Inflammatory macrophage treated with lipopolysaccharide for 4 hours (primary cell): ENCODE measurements around the gene RNF141.

Experiments used
- DNase-seq: peaks from one replicate; pipeline ENCODE4 v3.0.0-alpha.2; 2020

The RNF141 gene

GRCh38 chr11:10540915-10541560 is at the start of gene RNF141:
TSS of gene RNF141 (minus strand) at chr11:10541187. CDS start at chr11:10534158, 7,029 bp downstream.
- DNase-seq, result peak; percentile 91

- DNase-seq, result no peak
Measured at GRCh38 chr11:10590218-10590915, 49.4 kb upstream of the RNF141 start.

GRCh38 chr11:10588904-10589303 is 47.9 kb upstream of the RNF141 start:
- DNase-seq, result no peak

- no peak for DNase-seq
Measured at GRCh38 chr11:10587995-10588394, 47.0 kb upstream of the RNF141 start.

GRCh38 chr11:10587388-10587787 is 46.4 kb upstream of the RNF141 start:
- DNase-seq, result no peak

GRCh38 chr11:10584071-10584501 is 43.1 kb upstream of the RNF141 start:
- DNase-seq, result no peak

- peak; percentile 67 for DNase-seq
Measured at GRCh38 chr11:10581481-10582019, 40.6 kb upstream of the RNF141 start.

GRCh38 chr11:10580623-10581022 is 39.6 kb upstream of the RNF141 start:
- no peak for DNase-seq

- no peak for DNase-seq
Measured at GRCh38 chr11:10579700-10580099, 38.7 kb upstream of the RNF141 start.

GRCh38 chr11:10576035-10576398 is 35.0 kb upstream of the RNF141 start:
- DNase-seq, result no peak

GRCh38 chr11:10575346-10576034 is 34.5 kb upstream of the RNF141 start:
- DNase-seq, result no peak

GRCh38 chr11:10573556-10573955 is 32.6 kb upstream of the RNF141 start:
- no peak for DNase-seq

- DNase-seq, result peak; percentile 26
Measured at GRCh38 chr11:10573028-10573427, 32.0 kb upstream of the RNF141 start.

GRCh38 chr11:10572533-10572932 is 31.5 kb upstream of the RNF141 start:
- DNase-seq, result no peak

GRCh38 chr11:10568486-10568941 is 27.5 kb upstream of the RNF141 start, which contains the start of gene LYVE1:
TSS of gene LYVE1 (minus strand) at chr11:10568665. CDS start at chr11:10568532, 133 bp downstream.
- no peak for DNase-seq

GRCh38 chr11:10567446-10567845 is 26.5 kb upstream of the RNF141 start:
- no peak for DNase-seq

- DNase-seq, result no peak
Measured at GRCh38 chr11:10566257-10566957, 25.4 kb upstream of the RNF141 start.

- DNase-seq, result no peak
Measured at GRCh38 chr11:10565493-10565892, 24.5 kb upstream of the RNF141 start.

- peak; percentile 22 for DNase-seq
Measured at GRCh38 chr11:10564696-10565318, 23.8 kb upstream of the RNF141 start.

- DNase-seq, result no peak
Measured at GRCh38 chr11:10564030-10564429, 23.0 kb upstream of the RNF141 start.

GRCh38 chr11:10561947-10562346 is 21.0 kb upstream of the RNF141 start:
- DNase-seq, result no peak
